WTC11 (cell line): ENCODE data around the gene JSRP1. TPM values are rescaled to one million over a fixed set of nuclear protein-coding genes. Genes with fewer than 3 reads are reported as not detected.

ENCODE experiments used
- ATAC-seq: fragments of 200-7000 bp; cut with Tn5 transposase; 2 replicates; pipeline ENCODE4 v1.10.0; 2021; ENCODE audit warnings: mild to moderate bottlenecking, moderate library complexity
- CTCF ChIA-PET: fragments of 300-600 bp; sonication (Branson Sonifier 250); formaldehyde crosslinking; loops from one replicate; lab custom pipeline; 2021; ENCODE audit warnings: antibody characterized with exemption; lab: Charles Lee
- POLR2A ChIA-PET: fragments of 350-600 bp; sonication (Branson Sonifier 250); formaldehyde crosslinking; loops from one replicate; lab custom pipeline; 2021; ENCODE audit warnings: antibody characterized with exemption; lab: Charles Lee
- DNase-seq: peaks from one replicate; pipeline ENCODE4 v3.0.0; 2021; ENCODE audit warnings: low spot score
- H3K27ac Mint-ChIP-seq: 2 replicates; pipeline ENCODE4 v1.8.0; 2021; ENCODE audit warnings: mixed read lengths
- H3K27me3 Mint-ChIP-seq: 2 replicates; pipeline ENCODE4 v1.8.0; 2021; ENCODE audit warnings: low read depth, mild to moderate bottlenecking, moderate library complexity, mixed read lengths
- H3K36me3 Mint-ChIP-seq: 2 replicates; pipeline ENCODE4 v1.8.0; 2021; ENCODE audit warnings: mixed read lengths
- H3K4me1 Mint-ChIP-seq: 2 replicates; pipeline ENCODE4 v1.8.0; 2022; ENCODE audit warnings: mixed read lengths
- H3K4me3 Mint-ChIP-seq: 2 replicates; pipeline ENCODE4 v1.8.0; 2021; ENCODE audit warnings: mild to moderate bottlenecking, moderate library complexity, mixed read lengths
- H3K9me3 Mint-ChIP-seq: 2 replicates; pipeline ENCODE4 v1.8.0; 2021; ENCODE audit warnings: mixed read lengths
- ATF1 ChIP-seq: sonication (generic); formaldehyde crosslinking; IDR thresholded peaks from 2 replicates; pipeline ENCODE4 v1.8.1; 2023; ENCODE audit warnings: mild to moderate bottlenecking, moderate library complexity, missing genetic modification reagents
- ATF2 ChIP-seq: sonication (generic); formaldehyde crosslinking; IDR thresholded peaks from 2 replicates; pipeline ENCODE4 v1.8.1; 2022; ENCODE audit warnings: low read depth, missing genetic modification reagents, borderline replicate concordance
- JUN ChIP-seq: sonication (generic); formaldehyde crosslinking; IDR thresholded peaks from 2 replicates; pipeline ENCODE4 v1.8.0; 2023; ENCODE audit warnings: mild to moderate bottlenecking, missing genetic modification reagents
- KAT7 ChIP-seq: sonication (generic); formaldehyde crosslinking; IDR thresholded peaks from 2 replicates; pipeline ENCODE4 v1.8.1; 2023; ENCODE audit warnings: missing genetic modification reagents, mild to moderate bottlenecking, borderline replicate concordance
- NR1H2 ChIP-seq: sonication (generic); formaldehyde crosslinking; IDR thresholded peaks from 2 replicates; pipeline ENCODE4 v1.9.0; 2021; ENCODE audit warnings: mild to moderate bottlenecking, moderate library complexity, missing genetic modification reagents
- NR3C1 ChIP-seq: sonication (generic); formaldehyde crosslinking; conservative IDR thresholded peaks from 2 replicates; pipeline ENCODE4 v1.8.1; 2023; ENCODE audit warnings: low read depth, mild to moderate bottlenecking, missing genetic modification reagents
- RORB ChIP-seq: fragments of 250-450 bp; sonication (Bioruptor Pico); IDR thresholded peaks from 2 replicates; pipeline ENCODE4 v1.9.0; 2021; ENCODE audit warnings: mild to moderate bottlenecking
- SMAD4 ChIP-seq: sonication (generic); formaldehyde crosslinking; IDR thresholded peaks from 2 replicates; pipeline ENCODE4 v1.8.0; 2022; ENCODE audit warnings: mild to moderate bottlenecking, missing genetic modification reagents
- SOX15 ChIP-seq: fragments of 250-450 bp; sonication (Bioruptor Pico); IDR thresholded peaks from 2 replicates; pipeline ENCODE4 v1.9.0; 2021; ENCODE audit warnings: mild to moderate bottlenecking
- SP1 ChIP-seq: sonication (generic); formaldehyde crosslinking; conservative IDR thresholded peaks from 2 replicates; pipeline ENCODE4 v1.8.1; 2022; ENCODE audit warnings: missing genetic modification reagents
- USF1 ChIP-seq: sonication (generic); formaldehyde crosslinking; IDR thresholded peaks from 2 replicates; pipeline ENCODE4 v1.8.0; 2022; ENCODE audit warnings: mild to moderate bottlenecking, missing genetic modification reagents
- ZNF219 ChIP-seq: sonication (generic); formaldehyde crosslinking; IDR thresholded peaks from 2 replicates; pipeline ENCODE4 v1.8.0; 2023; ENCODE audit warnings: missing genetic modification reagents, mild to moderate bottlenecking, borderline replicate concordance
- ZNF281 ChIP-seq: sonication (generic); formaldehyde crosslinking; IDR thresholded peaks from 2 replicates; pipeline ENCODE4 v1.8.0; 2023; ENCODE audit warnings: mild to moderate bottlenecking, missing genetic modification reagents
- total RNA-seq: library from RNA; stranded (reverse); gene quantifications from 3 replicates; pipeline ENCODE4 v1.2.3, GENCODE V29; 2021
- TF ChIP-seq, protein P1 (sequence below): sonication (generic); formaldehyde crosslinking; IDR thresholded peaks from 2 replicates; pipeline ENCODE4 v1.8.1; 2023; ENCODE audit warnings: mild to moderate bottlenecking, missing genetic modification reagents, moderate library complexity
- TF ChIP-seq, protein P2 (sequence below): sonication (generic); formaldehyde crosslinking; IDR thresholded peaks from 2 replicates; pipeline ENCODE4 v1.8.1; 2023; ENCODE audit warnings: mild to moderate bottlenecking, missing genetic modification reagents
- TF ChIP-seq, protein P3 (sequence below): sonication (generic); formaldehyde crosslinking; IDR thresholded peaks from 2 replicates; pipeline ENCODE4 v1.8.0; 2022; ENCODE audit warnings: missing genetic modification reagents
- TF ChIP-seq, protein P4 (sequence below): sonication (generic); formaldehyde crosslinking; IDR thresholded peaks from 2 replicates; pipeline ENCODE4 v1.8.1; 2022; ENCODE audit warnings: missing genetic modification reagents, borderline replicate concordance
- TF ChIP-seq, protein P5 (sequence below): fragments of 250-450 bp; sonication (Bioruptor Pico); IDR thresholded peaks from 2 replicates; pipeline ENCODE4 v1.9.0; 2021; ENCODE audit warnings: mild to moderate bottlenecking
- TF ChIP-seq, protein P6 (sequence below): sonication (generic); formaldehyde crosslinking; IDR thresholded peaks from 2 replicates; pipeline ENCODE4 v1.8.0; 2023; ENCODE audit warnings: missing genetic modification reagents

JSRP1 gene
- total RNA-seq, 1 experiment from 2014 or later = 0.33 TPM

DNA sequence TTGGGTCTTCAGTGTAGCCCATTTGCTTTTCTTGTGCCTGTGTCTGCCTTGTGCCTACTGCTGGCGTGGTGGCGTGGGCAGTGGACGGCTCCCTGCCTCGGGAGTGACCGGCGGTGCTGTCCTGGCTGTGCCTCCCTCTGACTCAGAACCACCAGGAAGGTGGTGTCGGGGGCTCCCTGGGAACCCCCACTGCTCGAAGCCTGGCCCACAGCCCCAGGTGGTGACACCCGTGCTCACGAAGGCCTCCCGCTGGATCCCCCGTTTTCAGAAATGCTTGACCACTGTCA lies 12.1 kb downstream of the JSRP1 start:
- Mint-ChIP-seq H3K27me3 (no peaks in the 10 kb centered on the region), H3K9me3 (no peaks in the 10 kb centered on the region), H3K4me1 (peaks cover 20% of the 10 kb centered on the region), H3K27ac (no peak overlapping the region), H3K36me3 (peaks cover 18% of the 10 kb centered on the region), H3K4me3 (no peak overlapping the region)
- TF ChIP-seq KAT7 (CRISPR knock-in tag) (no peak), SMAD4 (CRISPR knock-in tag) (no peak), RORB (no peak), ATF1 (no peak), NR3C1 (CRISPR knock-in tag) (no peak)
- TF ChIP-seq, protein P1, sequence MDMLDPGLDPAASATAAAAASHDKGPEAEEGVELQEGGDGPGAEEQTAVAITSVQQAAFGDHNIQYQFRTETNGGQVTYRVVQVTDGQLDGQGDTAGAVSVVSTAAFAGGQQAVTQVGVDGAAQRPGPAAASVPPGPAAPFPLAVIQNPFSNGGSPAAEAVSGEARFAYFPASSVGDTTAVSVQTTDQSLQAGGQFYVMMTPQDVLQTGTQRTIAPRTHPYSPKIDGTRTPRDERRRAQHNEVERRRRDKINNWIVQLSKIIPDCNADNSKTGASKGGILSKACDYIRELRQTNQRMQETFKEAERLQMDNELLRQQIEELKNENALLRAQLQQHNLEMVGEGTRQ (CRISPR knock-in tag) = no peak
- DNase-seq = no peak
- CTCF ChIA-PET = interaction anchor here (1.3 kb wide), 1 partner anchor 10 kb away, joined by 5 read pairs; no protein-coding TSS in a partner anchor
- no peak for ATAC-seq
- POLR2A ChIA-PET = no interaction called here

DNA sequence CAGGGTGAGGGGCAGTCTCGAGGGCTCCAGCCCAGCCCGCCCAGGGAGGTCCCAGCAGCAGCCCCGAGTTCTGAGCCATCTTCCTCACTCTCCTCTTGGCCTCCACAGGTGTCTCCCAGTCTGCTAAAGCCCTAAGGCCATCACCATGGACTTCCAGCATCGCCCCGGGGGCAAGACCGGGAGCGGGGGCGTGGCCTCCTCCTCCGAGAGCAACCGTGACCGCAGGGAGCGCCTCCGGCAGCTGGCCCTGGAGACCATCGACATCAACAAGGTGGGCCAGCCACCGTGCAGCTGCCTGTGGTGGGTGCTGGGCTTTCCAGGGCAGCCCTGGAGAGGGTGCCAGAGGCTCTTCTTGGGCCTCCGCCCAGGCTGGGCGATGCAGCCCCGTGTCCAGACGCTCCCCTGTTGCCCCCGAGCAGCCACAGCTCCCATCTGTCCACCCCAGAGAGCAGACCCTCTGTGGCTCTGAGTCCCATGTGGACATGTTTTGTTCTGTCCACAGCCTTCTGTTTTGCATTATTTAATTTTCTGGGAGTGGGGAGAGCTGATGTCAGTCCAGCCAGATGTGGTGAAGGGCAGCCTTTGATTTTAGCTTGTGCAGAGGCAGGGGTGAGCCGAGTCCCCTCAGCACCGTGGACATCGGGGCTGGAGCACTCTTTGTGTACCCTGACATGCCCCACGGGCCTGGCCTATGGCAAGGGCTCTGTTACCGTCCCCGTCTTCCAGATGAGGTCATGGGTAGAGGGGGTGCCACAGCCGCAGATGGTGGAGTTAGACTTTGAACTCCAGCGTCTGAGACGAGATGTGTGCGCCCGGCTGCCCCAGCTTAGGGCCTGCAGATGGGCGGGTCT lies 12.7 kb downstream of the JSRP1 start:
- ATAC-seq (no peak), DNase-seq (no peak)
- ChIA-PET POLR2A (interaction anchor here (0.8 kb wide), 1 partner anchor 10 kb away, joined by 3 read pairs; no protein-coding TSS in a partner anchor), CTCF (interaction anchor here (1.3 kb wide), 1 partner anchor 10 kb away, joined by 5 read pairs; no protein-coding TSS in a partner anchor)
- Mint-ChIP-seq H3K4me1 (peaks cover 25% of the 10 kb centered on the region), H3K9me3 (no peaks in the 10 kb centered on the region), H3K36me3 (peaks cover 21% of the 10 kb centered on the region), H3K4me3 (no peak overlapping the region), H3K27me3 (no peaks in the 10 kb centered on the region), H3K27ac (no peak overlapping the region)
- TF ChIP-seq, protein P2, sequence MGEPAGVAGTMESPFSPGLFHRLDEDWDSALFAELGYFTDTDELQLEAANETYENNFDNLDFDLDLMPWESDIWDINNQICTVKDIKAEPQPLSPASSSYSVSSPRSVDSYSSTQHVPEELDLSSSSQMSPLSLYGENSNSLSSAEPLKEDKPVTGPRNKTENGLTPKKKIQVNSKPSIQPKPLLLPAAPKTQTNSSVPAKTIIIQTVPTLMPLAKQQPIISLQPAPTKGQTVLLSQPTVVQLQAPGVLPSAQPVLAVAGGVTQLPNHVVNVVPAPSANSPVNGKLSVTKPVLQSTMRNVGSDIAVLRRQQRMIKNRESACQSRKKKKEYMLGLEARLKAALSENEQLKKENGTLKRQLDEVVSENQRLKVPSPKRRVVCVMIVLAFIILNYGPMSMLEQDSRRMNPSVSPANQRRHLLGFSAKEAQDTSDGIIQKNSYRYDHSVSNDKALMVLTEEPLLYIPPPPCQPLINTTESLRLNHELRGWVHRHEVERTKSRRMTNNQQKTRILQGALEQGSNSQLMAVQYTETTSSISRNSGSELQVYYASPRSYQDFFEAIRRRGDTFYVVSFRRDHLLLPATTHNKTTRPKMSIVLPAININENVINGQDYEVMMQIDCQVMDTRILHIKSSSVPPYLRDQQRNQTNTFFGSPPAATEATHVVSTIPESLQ (CRISPR knock-in tag) = no peak
- TF ChIP-seq, protein P3, sequence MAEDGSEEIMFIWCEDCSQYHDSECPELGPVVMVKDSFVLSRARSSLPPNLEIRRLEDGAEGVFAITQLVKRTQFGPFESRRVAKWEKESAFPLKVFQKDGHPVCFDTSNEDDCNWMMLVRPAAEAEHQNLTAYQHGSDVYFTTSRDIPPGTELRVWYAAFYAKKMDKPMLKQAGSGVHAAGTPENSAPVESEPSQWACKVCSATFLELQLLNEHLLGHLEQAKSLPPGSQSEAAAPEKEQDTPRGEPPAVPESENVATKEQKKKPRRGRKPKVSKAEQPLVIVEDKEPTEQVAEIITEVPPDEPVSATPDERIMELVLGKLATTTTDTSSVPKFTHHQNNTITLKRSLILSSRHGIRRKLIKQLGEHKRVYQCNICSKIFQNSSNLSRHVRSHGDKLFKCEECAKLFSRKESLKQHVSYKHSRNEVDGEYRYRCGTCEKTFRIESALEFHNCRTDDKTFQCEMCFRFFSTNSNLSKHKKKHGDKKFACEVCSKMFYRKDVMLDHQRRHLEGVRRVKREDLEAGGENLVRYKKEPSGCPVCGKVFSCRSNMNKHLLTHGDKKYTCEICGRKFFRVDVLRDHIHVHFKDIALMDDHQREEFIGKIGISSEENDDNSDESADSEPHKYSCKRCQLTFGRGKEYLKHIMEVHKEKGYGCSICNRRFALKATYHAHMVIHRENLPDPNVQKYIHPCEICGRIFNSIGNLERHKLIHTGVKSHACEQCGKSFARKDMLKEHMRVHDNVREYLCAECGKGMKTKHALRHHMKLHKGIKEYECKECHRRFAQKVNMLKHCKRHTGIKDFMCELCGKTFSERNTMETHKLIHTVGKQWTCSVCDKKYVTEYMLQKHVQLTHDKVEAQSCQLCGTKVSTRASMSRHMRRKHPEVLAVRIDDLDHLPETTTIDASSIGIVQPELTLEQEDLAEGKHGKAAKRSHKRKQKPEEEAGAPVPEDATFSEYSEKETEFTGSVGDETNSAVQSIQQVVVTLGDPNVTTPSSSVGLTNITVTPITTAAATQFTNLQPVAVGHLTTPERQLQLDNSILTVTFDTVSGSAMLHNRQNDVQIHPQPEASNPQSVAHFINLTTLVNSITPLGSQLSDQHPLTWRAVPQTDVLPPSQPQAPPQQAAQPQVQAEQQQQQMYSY = no peak
- TF ChIP-seq SOX15 (CRISPR knock-in tag) = no peak
- TF ChIP-seq ZNF281 (CRISPR knock-in tag) = no peak
- no peak for TF ChIP-seq ZNF219 (CRISPR knock-in tag)
- no peak for TF ChIP-seq USF1 (CRISPR knock-in tag)
- no peak for TF ChIP-seq ATF2
- TF ChIP-seq, protein P4, sequence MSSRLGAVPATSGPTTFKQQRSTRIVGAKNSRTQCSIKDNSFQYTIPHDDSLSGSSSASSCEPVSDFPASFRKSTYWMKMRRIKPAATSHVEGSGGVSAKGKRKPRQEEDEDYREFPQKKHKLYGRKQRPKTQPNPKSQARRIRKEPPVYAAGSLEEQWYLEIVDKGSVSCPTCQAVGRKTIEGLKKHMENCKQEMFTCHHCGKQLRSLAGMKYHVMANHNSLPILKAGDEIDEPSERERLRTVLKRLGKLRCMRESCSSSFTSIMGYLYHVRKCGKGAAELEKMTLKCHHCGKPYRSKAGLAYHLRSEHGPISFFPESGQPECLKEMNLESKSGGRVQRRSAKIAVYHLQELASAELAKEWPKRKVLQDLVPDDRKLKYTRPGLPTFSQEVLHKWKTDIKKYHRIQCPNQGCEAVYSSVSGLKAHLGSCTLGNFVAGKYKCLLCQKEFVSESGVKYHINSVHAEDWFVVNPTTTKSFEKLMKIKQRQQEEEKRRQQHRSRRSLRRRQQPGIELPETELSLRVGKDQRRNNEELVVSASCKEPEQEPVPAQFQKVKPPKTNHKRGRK (CRISPR knock-in tag) = no peak
- no peak for TF ChIP-seq JUN (CRISPR knock-in tag)
- no peak for TF ChIP-seq SP1 (CRISPR knock-in tag)
- TF ChIP-seq NR1H2 = no peak
- TF ChIP-seq, protein P5, sequence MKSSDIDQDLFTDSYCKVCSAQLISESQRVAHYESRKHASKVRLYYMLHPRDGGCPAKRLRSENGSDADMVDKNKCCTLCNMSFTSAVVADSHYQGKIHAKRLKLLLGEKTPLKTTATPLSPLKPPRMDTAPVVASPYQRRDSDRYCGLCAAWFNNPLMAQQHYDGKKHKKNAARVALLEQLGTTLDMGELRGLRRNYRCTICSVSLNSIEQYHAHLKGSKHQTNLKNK (CRISPR knock-in tag) = no peak
- TF ChIP-seq, protein P6, sequence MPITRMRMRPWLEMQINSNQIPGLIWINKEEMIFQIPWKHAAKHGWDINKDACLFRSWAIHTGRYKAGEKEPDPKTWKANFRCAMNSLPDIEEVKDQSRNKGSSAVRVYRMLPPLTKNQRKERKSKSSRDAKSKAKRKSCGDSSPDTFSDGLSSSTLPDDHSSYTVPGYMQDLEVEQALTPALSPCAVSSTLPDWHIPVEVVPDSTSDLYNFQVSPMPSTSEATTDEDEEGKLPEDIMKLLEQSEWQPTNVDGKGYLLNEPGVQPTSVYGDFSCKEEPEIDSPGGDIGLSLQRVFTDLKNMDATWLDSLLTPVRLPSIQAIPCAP (CRISPR knock-in tag) = no peak
